Endothelial cell of umbilical vein (primary cell): Measurements from ENCODE around the gene PASK.

Experiments used
- EZH2 ChIP-seq: IDR thresholded peaks from 2 replicates; pipeline ENCODE4 v1.6.1; 2012; ENCODE audit warnings: borderline replicate concordance, low read depth, mild to moderate bottlenecking, moderate library complexity, low read length, inconsistent platforms; ENCODE audit not compliant: severe bottlenecking
- GATA2 ChIP-seq: IDR thresholded peaks from 2 replicates; pipeline ENCODE4 v1.7.0; 2011; ENCODE audit warnings: low read depth, mild to moderate bottlenecking, moderate library complexity, mixed read lengths, low read length; ENCODE audit not compliant: insufficient read length, insufficient read depth
- POLR2A ChIP-seq: IDR thresholded peaks from 2 replicates; pipeline ENCODE4 v1.6.1; 2012; ENCODE audit warnings: low read depth, mild to moderate bottlenecking, control low read depth, low read length
- POLR2AphosphoS5 ChIP-seq: IDR thresholded peaks from 2 replicates; pipeline ENCODE4 v1.6.1; 2012; ENCODE audit warnings: low read depth, mild to moderate bottlenecking, control low read depth, low read length, moderate library complexity; ENCODE audit not compliant: insufficient read depth
- TF ChIP-seq, protein P1 (sequence below), 2 donors: IDR thresholded peaks; 1 replicate in 1 of 2; 2 replicates in 1 of 2; pipeline ENCODE4 v1.5.1; 2011; ENCODE audit warnings: low read length in 2 of 2, mild to moderate bottlenecking in 2 of 2, moderate library complexity in 2 of 2, control low read depth in 1 of 2, inconsistent platforms in 1 of 2, low read depth in 1 of 2; ENCODE audit not compliant: insufficient read depth in 1 of 2; ENCODE audit errors: extremely low read depth in 1 of 2
- TF ChIP-seq, protein P2 (sequence below): IDR thresholded peaks from 2 replicates; pipeline ENCODE4 v1.6.1; 2011; ENCODE audit not compliant: insufficient read depth, insufficient read length

DNA sequence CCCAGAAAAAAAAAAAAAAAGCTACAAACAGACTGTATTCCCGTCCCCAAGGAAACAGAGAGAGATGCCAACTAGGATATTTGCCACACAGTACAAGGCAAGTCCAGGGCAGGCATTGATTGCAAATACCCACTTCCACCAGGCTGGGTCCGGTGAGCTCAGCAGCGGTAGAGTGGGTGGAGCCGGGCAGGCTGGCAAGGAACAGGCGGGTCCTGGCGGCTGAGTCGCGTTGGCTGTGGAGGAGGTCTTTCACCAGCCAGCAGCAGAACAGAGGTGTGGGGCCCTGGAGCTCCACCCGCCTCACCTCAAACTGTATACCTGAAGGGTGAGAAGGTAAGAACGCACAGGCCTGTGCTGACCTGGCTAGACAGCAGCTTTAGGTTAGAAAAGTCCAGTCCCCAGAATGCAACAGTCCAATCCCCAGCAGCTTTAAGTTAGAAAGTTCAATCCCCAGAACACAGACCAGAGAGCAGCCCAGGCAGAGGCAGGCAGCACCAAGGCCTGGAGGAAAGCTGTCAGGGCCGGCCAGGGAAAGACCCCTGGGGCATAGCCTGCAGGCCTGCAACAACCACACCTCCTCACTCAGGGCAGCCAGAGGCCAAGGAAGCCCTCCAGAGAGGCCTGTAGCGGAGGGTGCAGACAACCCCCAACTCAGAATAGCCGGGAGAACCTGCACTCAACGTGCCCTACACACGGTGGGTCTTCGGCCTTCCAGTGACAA lies 25.3 kb downstream of the PASK start:
- TF ChIP-seq, protein P1, sequence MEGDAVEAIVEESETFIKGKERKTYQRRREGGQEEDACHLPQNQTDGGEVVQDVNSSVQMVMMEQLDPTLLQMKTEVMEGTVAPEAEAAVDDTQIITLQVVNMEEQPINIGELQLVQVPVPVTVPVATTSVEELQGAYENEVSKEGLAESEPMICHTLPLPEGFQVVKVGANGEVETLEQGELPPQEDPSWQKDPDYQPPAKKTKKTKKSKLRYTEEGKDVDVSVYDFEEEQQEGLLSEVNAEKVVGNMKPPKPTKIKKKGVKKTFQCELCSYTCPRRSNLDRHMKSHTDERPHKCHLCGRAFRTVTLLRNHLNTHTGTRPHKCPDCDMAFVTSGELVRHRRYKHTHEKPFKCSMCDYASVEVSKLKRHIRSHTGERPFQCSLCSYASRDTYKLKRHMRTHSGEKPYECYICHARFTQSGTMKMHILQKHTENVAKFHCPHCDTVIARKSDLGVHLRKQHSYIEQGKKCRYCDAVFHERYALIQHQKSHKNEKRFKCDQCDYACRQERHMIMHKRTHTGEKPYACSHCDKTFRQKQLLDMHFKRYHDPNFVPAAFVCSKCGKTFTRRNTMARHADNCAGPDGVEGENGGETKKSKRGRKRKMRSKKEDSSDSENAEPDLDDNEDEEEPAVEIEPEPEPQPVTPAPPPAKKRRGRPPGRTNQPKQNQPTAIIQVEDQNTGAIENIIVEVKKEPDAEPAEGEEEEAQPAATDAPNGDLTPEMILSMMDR (IDR thresholded peaks at IDR 0.05; ENCODE audit: extremely low read depth in 1 of 2, insufficient read depth in 1 of 2, low read depth in 1 of 2, low read length in 2 of 2), result no peak
- TF ChIP-seq GATA2 (no peak), POLR2A (no peak), POLR2AphosphoS5 (no peak), EZH2 (no peak)
- TF ChIP-seq, protein P2, sequence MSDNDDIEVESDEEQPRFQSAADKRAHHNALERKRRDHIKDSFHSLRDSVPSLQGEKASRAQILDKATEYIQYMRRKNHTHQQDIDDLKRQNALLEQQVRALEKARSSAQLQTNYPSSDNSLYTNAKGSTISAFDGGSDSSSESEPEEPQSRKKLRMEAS, result no peak
